Measurements from ENCODE around the gene CBY2. TPM values are rescaled to one million over a fixed set of nuclear protein-coding genes. Genes with fewer than 3 reads are reported as not detected.

Gene CBY2
- total RNA-seq, 1 donor from 2014 or later = not detected

- no peak for DNase-seq
- Mint-ChIP-seq H3K36me3 (ENCODE audit: low read depth) (no peaks in the 10 kb centered on the region), H3K9me3 (no peaks in the 10 kb centered on the region), H3K4me1 (no peaks in the 10 kb centered on the region), H3K4me3 (no peak overlapping the region), H3K27ac (no peak overlapping the region), H3K27me3 (peaks cover 6% of the 10 kb centered on the region)
- intact Hi-C loops (cut with micrococcal nuclease) = no loop called here
Observed at GRCh38 chr13:45713106-45713690, 11.1 kb downstream of the CBY2 start.

DNA sequence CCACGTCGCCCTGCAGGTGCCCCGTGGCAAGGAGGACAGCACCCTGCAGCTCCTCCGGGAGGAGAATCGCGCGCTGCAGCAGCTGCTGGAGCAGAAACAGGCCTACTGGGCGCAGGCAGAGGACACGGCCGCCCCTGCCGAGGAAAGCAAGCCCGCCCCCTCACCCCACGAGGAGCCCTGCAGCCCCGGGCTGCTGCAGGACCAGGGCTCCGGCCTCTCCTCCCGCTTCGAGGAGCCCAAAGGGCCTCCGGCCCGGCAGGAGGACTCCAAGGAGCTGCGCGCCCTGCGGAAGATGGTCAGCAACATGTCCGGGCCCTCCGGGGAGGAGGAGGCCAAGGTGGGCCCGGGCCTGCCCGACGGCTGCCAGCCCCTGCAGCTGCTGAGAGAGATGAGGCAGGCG, 11.6 kb downstream of the CBY2 start:
- Mint-ChIP-seq H3K9me3 (no peaks in the 10 kb centered on the region), H3K27ac (no peak overlapping the region), H3K36me3 (ENCODE audit: low read depth) (no peaks in the 10 kb centered on the region), H3K4me3 (no peak overlapping the region), H3K4me1 (no peaks in the 10 kb centered on the region), H3K27me3 (peaks cover 6% of the 10 kb centered on the region)
- no peak for DNase-seq
- intact Hi-C loops (cut with micrococcal nuclease) = no loop called here

DNA sequence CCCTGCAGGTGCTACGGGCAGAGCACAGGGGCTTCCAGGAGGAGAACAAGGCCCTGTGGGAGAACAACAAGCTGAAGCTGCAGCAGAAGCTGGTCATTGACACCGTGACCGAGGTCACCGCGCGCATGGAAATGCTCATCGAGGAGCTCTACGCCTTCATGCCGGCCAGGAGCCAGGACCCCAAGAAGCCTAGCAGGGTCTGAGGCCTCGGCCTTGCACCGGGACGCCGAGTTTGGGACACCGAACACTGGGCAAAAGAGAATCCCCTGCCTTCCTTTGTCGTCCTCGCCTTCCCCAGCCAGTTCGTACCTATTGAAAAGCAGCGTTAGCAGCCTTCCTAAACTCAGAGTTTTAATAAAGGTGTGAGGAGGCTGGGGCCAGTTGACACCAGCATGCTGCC, 12.1 kb downstream of the CBY2 start:
- H3K4me3 Mint-ChIP-seq = no peak overlapping the region
- no peaks in the 10 kb centered on the region for H3K4me1 Mint-ChIP-seq
- H3K9me3 Mint-ChIP-seq = no peaks in the 10 kb centered on the region
- H3K27ac Mint-ChIP-seq = no peak overlapping the region
- peaks cover 6% of the 10 kb centered on the region for H3K27me3 Mint-ChIP-seq
- DNase-seq = no peak
- intact Hi-C loops (cut with micrococcal nuclease) = no loop called here
- H3K36me3 Mint-ChIP-seq (ENCODE audit: low read depth) = no peaks in the 10 kb centered on the region

DNA sequence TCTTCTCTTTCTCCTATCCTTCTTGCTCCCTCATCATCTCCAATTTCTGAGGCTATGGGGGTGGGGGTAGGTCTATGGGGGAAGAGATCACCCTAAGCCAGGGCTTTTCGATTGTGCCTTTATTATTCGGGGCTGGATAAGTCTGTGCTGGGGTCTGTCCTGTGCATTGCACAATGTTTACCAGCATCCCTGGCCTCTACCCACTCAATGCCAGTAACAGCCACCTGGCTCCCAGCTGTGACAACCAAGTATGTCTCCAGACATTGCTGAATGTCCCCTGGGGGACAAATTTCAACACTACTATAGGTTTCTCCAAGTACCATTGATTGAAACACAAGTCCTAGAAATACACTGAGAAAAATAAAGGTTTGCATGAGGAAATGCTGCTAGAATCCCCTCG, 13.2 kb downstream of the CBY2 start:
- peaks cover 6% of the 10 kb centered on the region for H3K27me3 Mint-ChIP-seq
- no peaks in the 10 kb centered on the region for H3K36me3 Mint-ChIP-seq (ENCODE audit: low read depth)
- no peak overlapping the region for H3K4me3 Mint-ChIP-seq
- H3K4me1 Mint-ChIP-seq = no peaks in the 10 kb centered on the region
- no peak for DNase-seq
- intact Hi-C loops (cut with micrococcal nuclease) = loop anchor here (5.0 kb wide), 1 partner anchor 93 kb away; no protein-coding TSS in a partner anchor
- H3K27ac Mint-ChIP-seq = no peak overlapping the region
- no peaks in the 10 kb centered on the region for H3K9me3 Mint-ChIP-seq

DNA sequence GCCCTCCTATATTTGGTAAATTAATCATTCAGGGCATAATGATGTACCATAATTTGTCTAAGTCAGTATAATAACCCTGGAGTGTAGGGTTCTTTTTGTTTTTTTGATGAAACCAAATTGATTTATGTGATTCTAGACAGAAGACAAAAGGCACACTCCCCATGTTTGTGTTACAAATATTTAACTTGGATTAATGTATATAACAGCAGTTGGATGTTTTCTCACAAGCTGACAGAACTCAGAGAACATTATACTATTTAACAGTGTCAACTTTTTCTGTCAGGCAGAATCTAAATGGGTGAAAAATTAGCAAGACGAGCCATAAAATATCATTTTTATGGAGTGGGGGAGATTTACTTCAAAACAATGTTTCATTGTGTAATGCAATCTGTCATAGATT, 15.2 kb downstream of the CBY2 start:
- Mint-ChIP-seq H3K36me3 (ENCODE audit: low read depth) (no peaks in the 10 kb centered on the region), H3K27me3 (peaks cover 6% of the 10 kb centered on the region), H3K27ac (no peak overlapping the region), H3K4me1 (no peaks in the 10 kb centered on the region), H3K4me3 (no peak overlapping the region), H3K9me3 (no peaks in the 10 kb centered on the region)
- intact Hi-C loops (cut with micrococcal nuclease) = loop anchor here (5.0 kb wide), 1 partner anchor 95 kb away; no protein-coding TSS in a partner anchor
- no peak for DNase-seq

DNA sequence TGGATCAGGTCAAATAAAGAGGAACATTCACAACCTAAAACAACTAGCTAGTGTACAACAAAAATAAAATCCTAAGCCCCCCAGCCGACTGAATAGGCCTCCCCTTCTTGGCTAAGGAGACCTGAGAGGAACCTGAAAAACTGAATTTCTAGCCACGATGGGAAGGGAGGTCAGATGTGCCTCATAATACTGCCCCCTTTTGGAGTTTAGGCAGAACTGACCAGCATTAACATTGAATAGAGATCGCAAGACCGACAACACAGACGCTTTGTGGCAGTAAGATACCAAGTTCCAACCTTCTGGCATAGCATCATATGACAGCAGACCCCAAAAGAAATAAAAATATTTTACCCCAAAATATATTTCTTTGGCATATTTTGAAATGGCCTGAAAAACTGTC, 15.9 kb downstream of the CBY2 start:
- H3K9me3 Mint-ChIP-seq = no peaks in the 10 kb centered on the region
- no peaks in the 10 kb centered on the region for H3K4me1 Mint-ChIP-seq
- no peaks in the 10 kb centered on the region for H3K36me3 Mint-ChIP-seq (ENCODE audit: low read depth)
- intact Hi-C loops (cut with micrococcal nuclease) = loop anchor here (5.0 kb wide), 1 partner anchor 96 kb away; no protein-coding TSS in a partner anchor
- DNase-seq = no peak
- no peak overlapping the region for H3K27ac Mint-ChIP-seq
- no peak overlapping the region for H3K4me3 Mint-ChIP-seq
- peaks cover 6% of the 10 kb centered on the region for H3K27me3 Mint-ChIP-seq

DNA sequence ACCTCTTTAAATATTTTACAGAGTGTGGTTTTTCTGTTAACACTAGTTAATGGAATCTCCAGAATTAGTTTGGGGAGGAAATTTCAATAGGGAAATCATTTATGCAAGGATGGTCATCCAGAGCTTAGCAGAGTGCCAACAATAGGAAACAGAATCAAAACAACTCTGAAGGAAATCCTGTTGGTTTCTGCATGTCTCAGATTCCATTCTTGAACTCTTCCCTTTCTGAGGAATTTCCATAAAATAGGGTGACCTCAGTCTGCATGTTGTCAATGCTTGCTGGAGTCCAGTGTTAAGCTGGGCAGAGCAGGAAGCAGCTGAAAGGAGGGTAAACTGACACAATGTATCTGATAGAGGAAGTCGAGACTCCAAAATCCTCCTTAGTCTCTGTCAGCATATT, 16.9 kb downstream of the CBY2 start:
- Mint-ChIP-seq H3K4me1 (no peaks in the 10 kb centered on the region), H3K36me3 (ENCODE audit: low read depth) (no peaks in the 10 kb centered on the region), H3K9me3 (no peaks in the 10 kb centered on the region), H3K4me3 (no peak overlapping the region), H3K27ac (no peak overlapping the region), H3K27me3 (peaks cover 6% of the 10 kb centered on the region)
- intact Hi-C loops (cut with micrococcal nuclease) = loop anchor here (5.0 kb wide), 1 partner anchor 97 kb away; no protein-coding TSS in a partner anchor
- DNase-seq = no peak

DNA sequence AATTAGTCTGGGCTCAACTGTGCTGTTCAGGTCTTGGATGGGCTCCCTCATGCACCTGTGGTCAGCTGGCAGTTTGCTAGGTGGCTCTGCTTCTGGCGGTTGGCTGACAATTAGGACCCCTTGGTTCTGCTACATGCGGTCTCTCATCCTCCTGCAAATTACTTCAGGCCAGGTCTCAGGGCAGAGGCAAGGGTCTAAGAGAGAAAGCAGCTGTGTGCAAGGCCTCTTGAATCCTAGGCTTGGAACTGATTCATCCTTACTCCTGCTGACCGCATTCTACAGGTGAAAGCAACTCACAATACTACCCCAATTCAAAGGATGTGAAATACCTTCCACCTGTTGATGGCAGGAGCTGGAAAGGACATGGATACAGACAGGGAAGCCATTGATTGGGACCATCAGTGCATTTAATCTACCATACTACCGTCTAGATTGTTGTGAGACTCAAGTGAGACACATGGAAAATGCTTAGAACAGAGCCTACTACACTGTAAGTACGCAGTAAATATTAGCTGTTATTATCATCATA, 19.1 kb downstream of the CBY2 start:
- H3K4me3 Mint-ChIP-seq = no peak overlapping the region
- intact Hi-C loops (cut with micrococcal nuclease) = no loop called here
- H3K27me3 Mint-ChIP-seq = peaks cover 6% of the 10 kb centered on the region
- no peaks in the 10 kb centered on the region for H3K36me3 Mint-ChIP-seq (ENCODE audit: low read depth)
- no peaks in the 10 kb centered on the region for H3K4me1 Mint-ChIP-seq
- DNase-seq = no peak
- H3K27ac Mint-ChIP-seq = no peak overlapping the region
- no peaks in the 10 kb centered on the region for H3K9me3 Mint-ChIP-seq

- no peak for DNase-seq
- no peak overlapping the region for H3K4me3 Mint-ChIP-seq
- H3K27me3 Mint-ChIP-seq = peaks cover 4% of the 10 kb centered on the region
- no peaks in the 10 kb centered on the region for H3K9me3 Mint-ChIP-seq
- no peak overlapping the region for H3K27ac Mint-ChIP-seq
- intact Hi-C loops (cut with micrococcal nuclease) = no loop called here
- no peaks in the 10 kb centered on the region for H3K4me1 Mint-ChIP-seq
- no peaks in the 10 kb centered on the region for H3K36me3 Mint-ChIP-seq (ENCODE audit: low read depth)
Observed at GRCh38 chr13:45723798-45724197, 21.7 kb downstream of the CBY2 start.

- Mint-ChIP-seq H3K36me3 (ENCODE audit: low read depth) (no peaks in the 10 kb centered on the region), H3K9me3 (no peaks in the 10 kb centered on the region), H3K4me1 (no peaks in the 10 kb centered on the region), H3K27me3 (peaks cover 4% of the 10 kb centered on the region), H3K27ac (no peak overlapping the region), H3K4me3 (no peak overlapping the region)
- intact Hi-C loops (cut with micrococcal nuclease) = no loop called here
- no peak for DNase-seq
Observed at GRCh38 chr13:45728759-45729158, 26.6 kb downstream of the CBY2 start.

DNA sequence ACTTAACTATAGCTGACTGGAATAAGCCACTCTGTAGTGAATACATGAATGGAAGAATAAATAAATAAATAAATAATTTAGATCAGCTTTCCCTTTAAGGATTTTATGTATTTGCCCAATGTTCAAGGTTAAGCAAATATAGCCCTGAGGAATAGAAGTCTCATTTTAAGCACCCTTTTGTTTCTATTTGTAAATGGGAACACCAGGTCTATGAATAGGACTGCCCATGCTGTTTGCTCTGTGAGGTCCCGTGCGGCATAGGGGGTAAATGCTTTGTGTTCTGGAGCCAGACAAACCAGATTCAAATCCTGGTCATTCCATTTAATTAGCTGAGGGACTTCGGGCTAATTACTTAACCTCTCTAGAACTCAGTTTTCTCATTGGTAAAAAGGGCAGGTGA, 29.3 kb downstream of the CBY2 start:
- intact Hi-C loops (cut with micrococcal nuclease) = no loop called here

DNA sequence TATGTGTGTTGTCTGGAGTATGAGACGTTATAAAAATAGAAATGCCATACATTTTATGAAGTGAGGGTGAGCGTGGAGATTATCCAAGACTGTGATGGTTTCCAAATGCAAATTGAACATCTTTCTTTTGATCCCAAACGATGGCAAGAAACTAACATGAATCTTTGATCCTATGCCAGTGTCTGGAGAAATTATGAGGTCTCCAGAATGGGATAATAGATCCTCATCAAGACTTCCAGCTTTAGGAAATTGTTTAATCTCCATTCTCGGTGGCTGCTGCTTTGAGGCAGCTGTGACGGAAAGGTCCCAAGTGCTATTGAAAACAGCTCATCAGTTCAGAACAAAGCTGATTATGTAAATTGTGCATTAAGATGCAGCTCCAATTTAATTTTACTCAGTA, 30.8 kb downstream of the CBY2 start:
- Mint-ChIP-seq H3K9me3 (no peaks in the 10 kb centered on the region), H3K36me3 (ENCODE audit: low read depth) (no peaks in the 10 kb centered on the region), H3K4me3 (no peak overlapping the region), H3K4me1 (no peaks in the 10 kb centered on the region), H3K27ac (no peak overlapping the region), H3K27me3 (peaks cover 1% of the 10 kb centered on the region)
- no peak for DNase-seq
- intact Hi-C loops (cut with micrococcal nuclease) = no loop called here

More for the DNA sequence above, 29.3 kb downstream of the CBY2 start:
- H3K9me3 Mint-ChIP-seq = no peaks in the 10 kb centered on the region
- DNase-seq = no peak
- no peaks in the 10 kb centered on the region for H3K4me1 Mint-ChIP-seq
- peaks cover 1% of the 10 kb centered on the region for H3K27me3 Mint-ChIP-seq
- no peak overlapping the region for H3K4me3 Mint-ChIP-seq
- H3K36me3 Mint-ChIP-seq (ENCODE audit: low read depth) = no peaks in the 10 kb centered on the region
- no peak overlapping the region for H3K27ac Mint-ChIP-seq

GRCh38 chr13:45733361-45733760, 31.2 kb downstream of the CBY2 start:
- Mint-ChIP-seq H3K9me3 (no peaks in the 10 kb centered on the region), H3K4me1 (no peaks in the 10 kb centered on the region), H3K27ac (no peak overlapping the region), H3K4me3 (no peak overlapping the region), H3K27me3 (peaks cover 1% of the 10 kb centered on the region), H3K36me3 (ENCODE audit: low read depth) (no peaks in the 10 kb centered on the region)
- no peak for DNase-seq
- intact Hi-C loops (cut with micrococcal nuclease) = no loop called here

DNA sequence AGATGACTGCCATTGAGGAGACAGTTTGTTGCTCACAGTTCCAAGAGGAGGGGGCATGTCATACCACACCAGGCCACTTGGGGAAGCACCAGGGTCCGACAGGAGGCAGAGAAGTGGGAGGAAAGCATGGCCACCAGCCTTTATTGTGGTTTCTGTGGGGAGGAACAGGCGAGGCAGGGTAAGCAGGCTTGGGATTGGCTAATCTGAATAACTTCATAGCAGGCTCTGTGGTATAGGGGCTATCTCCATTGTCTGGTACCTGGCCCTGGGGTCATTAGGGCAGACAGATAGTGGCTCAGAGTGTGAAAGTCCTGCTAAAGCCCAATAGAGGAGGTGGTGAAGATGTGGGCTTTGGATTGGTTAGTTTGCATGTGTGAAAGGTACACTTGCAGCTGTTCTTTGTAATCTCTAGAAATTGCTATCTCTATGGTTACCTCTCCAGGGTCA, 35.5 kb downstream of the CBY2 start:
- H3K27ac Mint-ChIP-seq = no peak overlapping the region
- intact Hi-C loops (cut with micrococcal nuclease) = no loop called here
- no peaks in the 10 kb centered on the region for H3K36me3 Mint-ChIP-seq (ENCODE audit: low read depth)
- H3K9me3 Mint-ChIP-seq = no peaks in the 10 kb centered on the region
- H3K4me1 Mint-ChIP-seq = no peaks in the 10 kb centered on the region
- DNase-seq = no peak
- no peaks in the 10 kb centered on the region for H3K27me3 Mint-ChIP-seq
- H3K4me3 Mint-ChIP-seq = no peak overlapping the region

DNA sequence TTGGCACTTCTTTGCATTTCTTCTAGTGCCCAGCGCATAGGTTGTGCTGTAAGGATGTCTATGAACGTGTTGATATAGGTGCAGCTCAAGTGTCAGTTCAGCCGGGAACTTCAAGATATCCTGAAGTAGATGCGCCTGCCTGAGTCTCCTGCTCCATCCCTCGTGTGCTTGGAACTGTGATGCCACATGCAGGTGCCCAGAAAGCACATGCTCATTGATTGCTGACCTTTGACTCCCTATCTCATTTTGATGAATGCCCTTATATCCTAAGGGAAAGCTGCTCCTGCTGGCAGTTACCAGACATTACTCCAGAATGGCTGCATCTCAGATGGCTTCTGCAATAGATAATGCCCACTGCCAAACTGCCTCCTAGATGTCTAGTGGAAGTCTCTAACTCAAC, 40.9 kb downstream of the CBY2 start:
- Mint-ChIP-seq H3K27me3 (peaks cover 2% of the 10 kb centered on the region), H3K27ac (no peak overlapping the region), H3K36me3 (ENCODE audit: low read depth) (no peaks in the 10 kb centered on the region), H3K9me3 (no peaks in the 10 kb centered on the region), H3K4me1 (no peaks in the 10 kb centered on the region), H3K4me3 (no peak overlapping the region)
- intact Hi-C loops (cut with micrococcal nuclease) = no loop called here
- no peak for DNase-seq

Measured in activated CD4-positive, alpha-beta T cell treated with anti-CD3 and anti-CD28 coated beads, Interleukin-2, amount 10 ng/mL, durations not matched to agents 24 days and 14 days (primary cell).